Stimulated activated CD8-positive, alpha-beta memory T cell treated with anti-CD3 and anti-CD28 coated beads, Interleukin-15, amount 100 ng/mL, for 4 hours (primary cell): Measurements from ENCODE around the gene MRTO4.
"Not testable (repeated sequence)": the region's sequence is repeated elsewhere in the genome, so short reads cannot be mapped to it uniquely, and the experiment has no call there.

ENCODE experiments used
- DNase-seq, 2 donors: peaks; one replicate each; pipeline ENCODE4 v3.0.0-alpha.2; 2020; ENCODE audit warnings: low read depth in 2 of 2

The MRTO4 gene

GRCh38 chr1:19269427-19270342, 18.1 kb downstream of the MRTO4 start:
- DNase-seq, result not testable (repeated sequence)

- DNase-seq, result not testable (repeated sequence)
These were observed 18.7 kb downstream of the MRTO4 start for GRCh38 chr1:19270343-19270730.

GRCh38 chr1:19272064-19272463, 20.5 kb downstream of the MRTO4 start:
- DNase-seq, result no peak

GRCh38 chr1:19273106-19273843, 21.7 kb downstream of the MRTO4 start:
- DNase-seq, result no peak

- DNase-seq, result not testable (repeated sequence)
These were observed 22.4 kb downstream of the MRTO4 start for GRCh38 chr1:19273844-19274531.

GRCh38 chr1:19274636-19275035, 23.0 kb downstream of the MRTO4 start:
- no peak for DNase-seq

- DNase-seq, result no peak
These were observed 32.3 kb downstream of the MRTO4 start for GRCh38 chr1:19283891-19284290.

- no peak for DNase-seq
These were observed 33.3 kb downstream of the MRTO4 start for GRCh38 chr1:19284881-19285280.

GRCh38 chr1:19285366-19285765, 33.8 kb downstream of the MRTO4 start:
- DNase-seq, result not testable (repeated sequence)

GRCh38 chr1:19285807-19286206, 34.2 kb downstream of the MRTO4 start:
- DNase-seq, result not testable (repeated sequence)

- no peak for DNase-seq
These were observed 36.0 kb downstream of the MRTO4 start for GRCh38 chr1:19287436-19288185.

- peak in 1 of 2 donors; percentile 13 for DNase-seq
These were observed 37.0 kb downstream of the MRTO4 start, which contains the start of gene AKR7A3 for GRCh38 chr1:19288324-19289241. Gene AKR7A3 (minus strand): TSS chr1:19288770. CDS start chr1:19288709, 61 bp downstream.

GRCh38 chr1:19289244-19289643, 37.6 kb downstream of the MRTO4 start:
- no peak for DNase-seq

- DNase-seq, result no peak
These were observed 43.0 kb downstream of the MRTO4 start for GRCh38 chr1:19294638-19295037.

GRCh38 chr1:19300211-19300610, 48.6 kb downstream of the MRTO4 start:
- no peak for DNase-seq

- DNase-seq, result not testable (repeated sequence)
These were observed 52.5 kb downstream of the MRTO4 start for GRCh38 chr1:19304081-19304480.

GRCh38 chr1:19305880-19306279, 54.3 kb downstream of the MRTO4 start:
- no peak for DNase-seq

GRCh38 chr1:19306941-19307340, 55.3 kb downstream of the MRTO4 start:
- DNase-seq, result no peak

GRCh38 chr1:19307794-19308508, 56.3 kb downstream of the MRTO4 start:
- no peak for DNase-seq

GRCh38 chr1:19308509-19308907, 56.9 kb downstream of the MRTO4 start:
- no peak for DNase-seq
